ENCODE results near the gene SMURF2.

GRCh38 chr17:64599187-64599676 is 62.9 kb downstream of the SMURF2 start:
- no peak for TF ChIP-seq CTCF (conservative IDR thresholded peaks at IDR 0.05 in 1 of 2, IDR thresholded peaks at IDR 0.05 in 1 of 2; ENCODE audit: low read depth in 1 of 2, low read length in 2 of 2)
- TF ChIP-seq EZH2 (IDR thresholded peaks at IDR 0.05; ENCODE audit: low read length, missing control alignments): no peak
